ENCODE results near the gene CDC7.

CDC7 gene

DNA sequence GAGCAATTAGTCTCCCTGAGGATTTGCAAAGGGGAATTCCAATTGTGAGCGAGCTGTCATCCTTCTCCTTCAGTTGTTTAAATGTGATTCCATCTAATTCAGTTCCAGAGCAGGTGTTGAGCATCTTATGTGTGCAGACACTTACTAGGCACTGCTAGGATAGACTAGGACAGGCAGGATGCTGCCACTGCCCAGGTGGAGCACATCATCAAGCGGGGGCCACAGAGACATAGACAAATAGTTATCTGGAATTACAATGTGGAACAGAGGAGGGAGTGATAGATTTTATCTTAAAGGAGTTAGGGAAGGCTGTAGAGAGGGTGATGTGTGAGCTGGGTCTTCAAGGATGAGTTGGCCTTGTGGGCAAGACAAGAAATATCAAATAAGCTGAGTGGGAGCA is 55.9 kb downstream of the CDC7 start:
- TF ChIP-seq CREB1 (IDR thresholded peaks at IDR 0.05; ENCODE audit: low read depth) (no peak), TCF12 (IDR thresholded peaks at IDR 0.05; ENCODE audit: low read depth) (no peak), FOXM1 (IDR thresholded peaks at IDR 0.05; ENCODE audit: borderline replicate concordance, low read depth) (no peak), CEBPB (IDR thresholded peaks at IDR 0.05) (no peak)
- TF ChIP-seq, protein P1, sequence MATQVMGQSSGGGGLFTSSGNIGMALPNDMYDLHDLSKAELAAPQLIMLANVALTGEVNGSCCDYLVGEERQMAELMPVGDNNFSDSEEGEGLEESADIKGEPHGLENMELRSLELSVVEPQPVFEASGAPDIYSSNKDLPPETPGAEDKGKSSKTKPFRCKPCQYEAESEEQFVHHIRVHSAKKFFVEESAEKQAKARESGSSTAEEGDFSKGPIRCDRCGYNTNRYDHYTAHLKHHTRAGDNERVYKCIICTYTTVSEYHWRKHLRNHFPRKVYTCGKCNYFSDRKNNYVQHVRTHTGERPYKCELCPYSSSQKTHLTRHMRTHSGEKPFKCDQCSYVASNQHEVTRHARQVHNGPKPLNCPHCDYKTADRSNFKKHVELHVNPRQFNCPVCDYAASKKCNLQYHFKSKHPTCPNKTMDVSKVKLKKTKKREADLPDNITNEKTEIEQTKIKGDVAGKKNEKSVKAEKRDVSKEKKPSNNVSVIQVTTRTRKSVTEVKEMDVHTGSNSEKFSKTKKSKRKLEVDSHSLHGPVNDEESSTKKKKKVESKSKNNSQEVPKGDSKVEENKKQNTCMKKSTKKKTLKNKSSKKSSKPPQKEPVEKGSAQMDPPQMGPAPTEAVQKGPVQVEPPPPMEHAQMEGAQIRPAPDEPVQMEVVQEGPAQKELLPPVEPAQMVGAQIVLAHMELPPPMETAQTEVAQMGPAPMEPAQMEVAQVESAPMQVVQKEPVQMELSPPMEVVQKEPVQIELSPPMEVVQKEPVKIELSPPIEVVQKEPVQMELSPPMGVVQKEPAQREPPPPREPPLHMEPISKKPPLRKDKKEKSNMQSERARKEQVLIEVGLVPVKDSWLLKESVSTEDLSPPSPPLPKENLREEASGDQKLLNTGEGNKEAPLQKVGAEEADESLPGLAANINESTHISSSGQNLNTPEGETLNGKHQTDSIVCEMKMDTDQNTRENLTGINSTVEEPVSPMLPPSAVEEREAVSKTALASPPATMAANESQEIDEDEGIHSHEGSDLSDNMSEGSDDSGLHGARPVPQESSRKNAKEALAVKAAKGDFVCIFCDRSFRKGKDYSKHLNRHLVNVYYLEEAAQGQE (IDR thresholded peaks at IDR 0.05; ENCODE audit: low read depth) = no peak
- TF ChIP-seq, protein P2, sequence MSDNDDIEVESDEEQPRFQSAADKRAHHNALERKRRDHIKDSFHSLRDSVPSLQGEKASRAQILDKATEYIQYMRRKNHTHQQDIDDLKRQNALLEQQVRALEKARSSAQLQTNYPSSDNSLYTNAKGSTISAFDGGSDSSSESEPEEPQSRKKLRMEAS (IDR thresholded peaks at IDR 0.05) = no peak
- TF ChIP-seq, protein P3, sequence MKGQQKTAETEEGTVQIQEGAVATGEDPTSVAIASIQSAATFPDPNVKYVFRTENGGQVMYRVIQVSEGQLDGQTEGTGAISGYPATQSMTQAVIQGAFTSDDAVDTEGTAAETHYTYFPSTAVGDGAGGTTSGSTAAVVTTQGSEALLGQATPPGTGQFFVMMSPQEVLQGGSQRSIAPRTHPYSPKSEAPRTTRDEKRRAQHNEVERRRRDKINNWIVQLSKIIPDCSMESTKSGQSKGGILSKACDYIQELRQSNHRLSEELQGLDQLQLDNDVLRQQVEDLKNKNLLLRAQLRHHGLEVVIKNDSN (IDR thresholded peaks at IDR 0.05) = no peak

DNA sequence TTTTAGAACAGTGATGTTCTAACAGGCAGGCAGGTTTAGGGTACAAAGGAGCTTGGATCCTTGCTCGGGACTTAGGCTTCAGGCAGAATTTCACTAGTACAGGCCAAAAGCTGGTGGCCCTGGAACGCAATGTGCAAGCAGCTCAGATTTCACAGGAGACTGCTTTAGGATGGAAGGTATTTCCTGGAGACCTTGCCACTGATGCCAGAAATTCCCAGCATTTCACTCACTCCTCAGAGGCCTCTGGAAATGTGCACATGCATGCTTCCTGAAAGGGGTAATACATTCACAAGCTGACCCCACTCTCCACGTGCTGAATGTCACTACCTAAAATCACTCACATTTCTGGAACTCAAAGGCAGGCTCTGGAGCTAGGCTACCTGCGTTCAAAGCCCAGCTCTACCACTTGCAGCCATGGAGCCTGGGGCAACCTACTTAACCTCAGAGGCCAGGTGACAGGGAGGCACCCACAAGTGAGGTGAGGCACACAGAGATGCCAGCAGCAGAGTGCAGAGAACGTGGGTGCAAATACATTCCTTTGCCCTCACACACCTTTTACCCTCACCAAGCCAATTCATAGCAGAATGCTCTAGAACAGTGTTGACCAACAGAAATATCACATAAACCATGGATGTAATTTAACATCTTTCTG is 56.5 kb downstream of the CDC7 start:
- TF ChIP-seq TEAD4 (IDR thresholded peaks at IDR 0.05) (no peak), CEBPB (IDR thresholded peaks at IDR 0.05) (no peak), ZBTB7A (IDR thresholded peaks at IDR 0.05; ENCODE audit: low read depth) (no peak), NFIC (IDR thresholded peaks at IDR 0.05) (no peak), YY1 (IDR thresholded peaks at IDR 0.05; ENCODE audit: low read depth) (no peak), EGR1 (IDR thresholded peaks at IDR 0.05) (no peak), RAD21 (IDR thresholded peaks at IDR 0.05; ENCODE audit: low read depth) (no peak), TCF12 (IDR thresholded peaks at IDR 0.05; ENCODE audit: low read depth) (no peak), EP300 (IDR thresholded peaks at IDR 0.05; ENCODE audit: borderline replicate concordance) (no peak), TAF1 (IDR thresholded peaks at IDR 0.05; ENCODE audit: low read depth) (no peak), CREB1 (IDR thresholded peaks at IDR 0.05; ENCODE audit: low read depth) (no peak)
- TF ChIP-seq, protein P2 (IDR thresholded peaks at IDR 0.05) = no peak
- TF ChIP-seq, protein P3 (IDR thresholded peaks at IDR 0.05) = no peak
- TF ChIP-seq, protein P1 (IDR thresholded peaks at IDR 0.05; ENCODE audit: low read depth) = no peak

DNA sequence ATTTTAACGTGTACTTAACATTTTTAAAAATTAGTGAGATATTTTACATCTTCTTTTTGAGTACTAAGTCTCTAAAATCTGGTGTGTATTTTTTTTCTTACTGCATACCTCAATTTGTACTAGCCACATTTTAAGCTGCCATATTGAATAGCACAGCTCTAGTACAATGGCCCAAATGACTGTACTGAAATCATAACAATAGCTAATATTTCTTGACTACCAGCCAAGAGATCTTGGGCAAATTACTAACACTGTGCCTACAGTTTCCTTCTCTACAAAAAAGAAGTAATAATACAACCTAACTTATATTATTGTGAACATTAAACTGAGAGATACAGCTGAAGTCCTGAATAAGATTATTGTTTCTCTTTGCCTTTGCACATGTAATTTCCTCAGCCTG is 57.2 kb downstream of the CDC7 start:
- TF ChIP-seq, protein P2 (IDR thresholded peaks at IDR 0.05) = no peak
- TF ChIP-seq, protein P1 (IDR thresholded peaks at IDR 0.05; ENCODE audit: low read depth) = no peak
- TF ChIP-seq CREB1 (IDR thresholded peaks at IDR 0.05; ENCODE audit: low read depth) (no peak), ZBTB7A (IDR thresholded peaks at IDR 0.05; ENCODE audit: low read depth) (no peak), EP300 (IDR thresholded peaks at IDR 0.05; ENCODE audit: borderline replicate concordance) (no peak)

DNA sequence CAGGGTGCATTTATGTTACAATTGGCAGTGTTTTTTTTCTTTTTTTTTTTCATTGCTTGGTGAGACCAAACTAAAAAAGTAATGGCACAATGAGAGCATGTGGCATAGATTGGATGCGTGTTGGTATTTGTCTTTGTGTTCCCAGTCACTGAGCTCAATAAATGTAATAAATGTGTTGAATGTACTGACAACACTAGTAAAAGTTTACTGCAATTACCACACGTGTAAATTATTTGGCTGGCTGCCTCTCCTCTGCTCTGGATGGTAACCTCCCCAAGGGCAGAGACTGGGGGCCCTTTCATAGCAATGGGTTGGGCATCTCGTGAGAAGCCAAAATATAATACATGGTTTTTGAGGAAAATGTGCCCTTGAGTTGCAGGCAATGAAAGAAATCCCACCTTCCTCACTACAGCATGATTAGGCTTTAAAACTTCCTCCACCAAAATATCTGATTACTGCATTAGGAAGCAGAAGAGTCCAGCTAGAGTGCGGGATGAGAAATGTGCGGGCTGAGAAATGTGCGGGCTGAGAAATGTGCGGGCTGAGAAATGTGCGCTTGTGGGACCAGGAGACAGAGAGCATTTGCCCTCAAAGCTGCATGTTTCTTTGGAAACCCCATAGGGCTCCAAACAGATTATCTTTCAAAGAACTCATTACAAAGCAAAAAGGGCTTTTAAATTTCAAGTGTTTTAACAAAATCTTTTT is 58.5 kb downstream of the CDC7 start:
- TF ChIP-seq CEBPB (IDR thresholded peaks at IDR 0.05) (no peak), RAD21 (IDR thresholded peaks at IDR 0.05; ENCODE audit: low read depth) (no peak), NFIC (IDR thresholded peaks at IDR 0.05) (no peak), FOXM1 (IDR thresholded peaks at IDR 0.05; ENCODE audit: borderline replicate concordance, low read depth) (no peak), TEAD4 (IDR thresholded peaks at IDR 0.05) (no peak), ZBTB7A (IDR thresholded peaks at IDR 0.05; ENCODE audit: low read depth) (no peak), TCF12 (IDR thresholded peaks at IDR 0.05; ENCODE audit: low read depth) (no peak), EGR1 (IDR thresholded peaks at IDR 0.05) (no peak), EP300 (IDR thresholded peaks at IDR 0.05; ENCODE audit: borderline replicate concordance) (no peak), CREB1 (IDR thresholded peaks at IDR 0.05; ENCODE audit: low read depth) (no peak)
- TF ChIP-seq, protein P3 (IDR thresholded peaks at IDR 0.05) = no peak

All from Ishikawa (cell line).